ENCODE data around the gene KRT37. TPM values are rescaled to one million over a fixed set of nuclear protein-coding genes. Genes with fewer than 3 reads are reported as not detected.
"Not testable (repeated sequence)": the region's sequence is repeated elsewhere in the genome, so short reads cannot be mapped to it uniquely, and the experiment has no call there.

KRT37 gene
- total RNA-seq, 6 donors from 2014 or later: not detected

GRCh38 chr17:41434005-41434404 is 9.6 kb upstream of the KRT37 start:
- H3K4me1 ChIP-seq: no peaks in the 10 kb centered on the region
- ATAC-seq (ENCODE audit: low FRiP score in 2 of 2) (no peak), DNase-seq (no peak)
- no peaks in the 10 kb centered on the region for H3K36me3 ChIP-seq
- no peak overlapping the region for H3K4me3 ChIP-seq
- no peak for TF ChIP-seq POLR2A (IDR thresholded peaks at IDR 0.05)
- no peak for TF ChIP-seq CTCF (IDR thresholded peaks at IDR 0.05)
- no peak for TF ChIP-seq EP300 (IDR thresholded peaks at IDR 0.05)
- no peak for TF ChIP-seq POLR2AphosphoS5 (IDR thresholded peaks at IDR 0.05)
- H3K27me3 ChIP-seq: no peaks in the 10 kb centered on the region
- 51 to 62% methylated on average over 4 of the region's 4 CpGs for WGBS, 2 donors
- no peak overlapping the region for H3K27ac ChIP-seq
- H3K9me3 ChIP-seq: no peaks in the 10 kb centered on the region

- no peaks in the 10 kb centered on the region for H3K27me3 ChIP-seq
- H3K27ac ChIP-seq: no peak overlapping the region
- no peak for ATAC-seq (ENCODE audit: low FRiP score in 2 of 2)
- no peak overlapping the region for H3K4me3 ChIP-seq
- H3K36me3 ChIP-seq: no peaks in the 10 kb centered on the region
- WGBS, 2 donors: 63 to 70% methylated on average over 4 of the region's 4 CpGs
- TF ChIP-seq POLR2A (IDR thresholded peaks at IDR 0.05) (no peak), POLR2AphosphoS5 (IDR thresholded peaks at IDR 0.05) (no peak), CTCF (IDR thresholded peaks at IDR 0.05) (no peak), EP300 (IDR thresholded peaks at IDR 0.05) (no peak)
- H3K4me1 ChIP-seq: no peaks in the 10 kb centered on the region
- no peaks in the 10 kb centered on the region for H3K9me3 ChIP-seq
- DNase-seq: no peak
These were observed 9.2 kb upstream of the KRT37 start for GRCh38 chr17:41433586-41433985.

- H3K9me3 ChIP-seq; H3K4me1 ChIP-seq; ATAC-seq (ENCODE audit: low FRiP score in 2 of 2); H3K27ac ChIP-seq; H3K27me3 ChIP-seq; H3K4me3 ChIP-seq; H3K36me3 ChIP-seq; DNase-seq: not testable (repeated sequence)
- WGBS, 2 donors: 86 to 87% methylated on average over 9 of the region's 9 CpGs
These were observed 6.0 kb upstream of the KRT37 start for GRCh38 chr17:41430376-41430775.

GRCh38 chr17:41429667-41430066 is 5.3 kb upstream of the KRT37 start:
- H3K27me3 ChIP-seq: no peaks in the 10 kb centered on the region
- no peak for TF ChIP-seq EP300 (IDR thresholded peaks at IDR 0.05)
- TF ChIP-seq POLR2A (IDR thresholded peaks at IDR 0.05): no peak
- no peak for TF ChIP-seq POLR2AphosphoS5 (IDR thresholded peaks at IDR 0.05)
- ATAC-seq (ENCODE audit: low FRiP score in 2 of 2) (no peak), DNase-seq (no peak)
- WGBS, 2 donors: 79 to 80% methylated on average over 7 of the region's 7 CpGs
- no peaks in the 10 kb centered on the region for H3K36me3 ChIP-seq
- no peaks in the 10 kb centered on the region for H3K4me1 ChIP-seq
- no peaks in the 10 kb centered on the region for H3K9me3 ChIP-seq
- no peak overlapping the region for H3K4me3 ChIP-seq
- H3K27ac ChIP-seq: no peak overlapping the region

- no peak for DNase-seq
- no peaks in the 10 kb centered on the region for H3K9me3 ChIP-seq
- H3K27ac ChIP-seq: no peak overlapping the region
- no peaks in the 10 kb centered on the region for H3K36me3 ChIP-seq
- H3K4me1 ChIP-seq: no peaks in the 10 kb centered on the region
- 66 to 73% methylated on average over 4 of the region's 4 CpGs for WGBS, 2 donors
- no peak for TF ChIP-seq CTCF (IDR thresholded peaks at IDR 0.05)
- TF ChIP-seq POLR2A (IDR thresholded peaks at IDR 0.05): no peak
- TF ChIP-seq POLR2AphosphoS5 (IDR thresholded peaks at IDR 0.05): no peak
- TF ChIP-seq EP300 (IDR thresholded peaks at IDR 0.05): no peak
- H3K4me3 ChIP-seq: no peak overlapping the region
- no peak for ATAC-seq (ENCODE audit: low FRiP score in 2 of 2)
- no peaks in the 10 kb centered on the region for H3K27me3 ChIP-seq
These were observed 4.4 kb upstream of the KRT37 start for GRCh38 chr17:41428591-41429291.

GRCh38 chr17:41422586-41422985 is 1.8 kb downstream of the KRT37 start:
- peak in 1 of 2 donors; percentile 68 for DNase-seq
- H3K27me3 ChIP-seq; H3K27ac ChIP-seq; H3K4me1 ChIP-seq; H3K9me3 ChIP-seq; H3K4me3 ChIP-seq; H3K36me3 ChIP-seq; ATAC-seq (ENCODE audit: low FRiP score in 2 of 2): not testable (repeated sequence)
- 93 to 96% methylated on average over 8 to 10 of the region's 11 CpGs for WGBS, 2 donors

All from upper lobe of left lung (tissue), 6 donors.